ENCODE results near the gene UGT1A7. TPM values are rescaled to one million over a fixed set of nuclear protein-coding genes. Genes with fewer than 3 reads are reported as not detected.

Gene UGT1A7
- polyA plus RNA-seq, 1 donor (not counting 4 experiments of a cell fraction or from before 2014, with no cell fraction given): 0.87 TPM

DNA sequence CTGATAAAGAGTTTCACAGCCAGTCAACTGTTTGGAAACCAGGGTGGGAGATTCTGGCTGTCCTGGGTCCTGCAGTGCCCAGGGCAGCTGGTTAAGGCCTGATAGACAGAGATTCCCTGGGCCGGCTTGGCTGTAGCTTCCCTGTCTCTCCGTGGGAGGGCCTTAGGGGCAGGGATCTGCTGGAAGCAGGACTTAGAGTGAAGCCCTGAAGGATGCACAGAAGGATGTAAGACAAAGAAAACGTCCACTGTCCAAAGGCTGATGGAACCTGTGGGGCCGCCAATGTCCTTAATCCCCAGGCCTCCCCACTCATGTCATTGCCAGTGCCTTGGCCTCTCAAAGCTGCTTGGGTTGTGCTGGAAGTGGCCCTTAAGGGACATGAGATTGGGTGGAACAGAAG, 129.4 kb downstream of the UGT1A7 start:
- H2AFZ ChIP-seq (ENCODE audit: control insufficient read depth, low read length): no peak overlapping the region
- no peak for TF ChIP-seq EZH2 (IDR thresholded peaks at IDR 0.05; ENCODE audit: low read length)
- TF ChIP-seq, protein P1, sequence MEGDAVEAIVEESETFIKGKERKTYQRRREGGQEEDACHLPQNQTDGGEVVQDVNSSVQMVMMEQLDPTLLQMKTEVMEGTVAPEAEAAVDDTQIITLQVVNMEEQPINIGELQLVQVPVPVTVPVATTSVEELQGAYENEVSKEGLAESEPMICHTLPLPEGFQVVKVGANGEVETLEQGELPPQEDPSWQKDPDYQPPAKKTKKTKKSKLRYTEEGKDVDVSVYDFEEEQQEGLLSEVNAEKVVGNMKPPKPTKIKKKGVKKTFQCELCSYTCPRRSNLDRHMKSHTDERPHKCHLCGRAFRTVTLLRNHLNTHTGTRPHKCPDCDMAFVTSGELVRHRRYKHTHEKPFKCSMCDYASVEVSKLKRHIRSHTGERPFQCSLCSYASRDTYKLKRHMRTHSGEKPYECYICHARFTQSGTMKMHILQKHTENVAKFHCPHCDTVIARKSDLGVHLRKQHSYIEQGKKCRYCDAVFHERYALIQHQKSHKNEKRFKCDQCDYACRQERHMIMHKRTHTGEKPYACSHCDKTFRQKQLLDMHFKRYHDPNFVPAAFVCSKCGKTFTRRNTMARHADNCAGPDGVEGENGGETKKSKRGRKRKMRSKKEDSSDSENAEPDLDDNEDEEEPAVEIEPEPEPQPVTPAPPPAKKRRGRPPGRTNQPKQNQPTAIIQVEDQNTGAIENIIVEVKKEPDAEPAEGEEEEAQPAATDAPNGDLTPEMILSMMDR (optimal IDR thresholded peaks at IDR 0.05 in 1 of 3, IDR thresholded peaks at IDR 0.05 in 1 of 3, conservative IDR thresholded peaks at IDR 0.05 in 1 of 3; ENCODE audit: extremely low read depth in 1 of 3, insufficient read depth in 2 of 3, low read length in 3 of 3): no peak
- dilution Hi-C loops (cut with MboI; ENCODE audit: extremely low pct_ligation_motif_present, low sequenced_read_pairs): no loop called here
- peaks cover 8% of the 10 kb centered on the region for H3K27me3 ChIP-seq (ENCODE audit: control insufficient read depth, extremely low read depth, insufficient read depth, low read length)
- no peak overlapping the region for H3K4me2 ChIP-seq (ENCODE audit: control insufficient read depth, extremely low read depth, insufficient read depth, low read depth, low read length)
- no peak overlapping the region for H3K4me3 ChIP-seq (ENCODE audit: control insufficient read depth in 2 of 3, extremely low read depth in 1 of 3, insufficient read depth in 2 of 3, low read depth in 1 of 3, low read length in 3 of 3)
- H3K36me3 ChIP-seq (ENCODE audit: control insufficient read depth in 2 of 2, extremely low read depth in 1 of 2, insufficient read depth in 2 of 2, low read length in 2 of 2): no peaks in the 10 kb centered on the region
- H4K20me1 ChIP-seq (ENCODE audit: control insufficient read depth, extremely low read depth, insufficient read depth, low read length): no peaks in the 10 kb centered on the region
- H3K4me1 ChIP-seq (ENCODE audit: control insufficient read depth, extremely low read depth, insufficient read depth, low read length): no peaks in the 10 kb centered on the region
- no peak for DNase-seq (ENCODE audit: low read depth, low spot score)
- H3K9me3 ChIP-seq (ENCODE audit: control insufficient read depth, low read depth, low read length): no peaks in the 10 kb centered on the region
- H3K9me1 ChIP-seq (ENCODE audit: control insufficient read depth, extremely low read depth, insufficient read depth, low read length): no peaks in the 10 kb centered on the region
- no peak overlapping the region for H3K9ac ChIP-seq (ENCODE audit: control insufficient read depth, extremely low read depth, insufficient read depth, low read length)
- H3K27ac ChIP-seq (ENCODE audit: control insufficient read depth, insufficient read depth, low read length): no peak overlapping the region
- no peaks in the 10 kb centered on the region for H3K79me2 ChIP-seq (ENCODE audit: control insufficient read depth, insufficient read depth, low read length)
- no peak for FAIRE-seq

DNA sequence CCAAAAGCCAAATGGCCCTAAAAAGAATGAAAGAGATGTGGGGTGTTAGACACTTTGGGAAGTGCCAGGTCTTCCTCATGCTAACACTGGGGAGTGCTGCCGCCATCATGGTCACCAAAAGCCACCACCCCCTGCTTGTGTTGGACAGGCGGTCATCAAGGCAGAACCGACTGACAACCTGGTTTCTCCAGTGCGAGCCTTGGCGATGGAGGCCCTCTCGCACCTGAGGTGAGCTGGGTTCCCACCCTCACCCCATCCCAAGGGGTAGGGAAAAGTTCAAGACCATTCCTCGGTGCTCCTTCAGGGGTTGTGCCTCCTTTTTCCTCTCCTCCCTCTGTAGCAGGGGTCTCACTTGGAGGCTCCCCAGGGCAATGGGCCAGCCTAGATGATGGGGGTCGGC, 130.0 kb downstream of the UGT1A7 start:
- no peaks in the 10 kb centered on the region for H3K9me3 ChIP-seq (ENCODE audit: control insufficient read depth, low read depth, low read length)
- H2AFZ ChIP-seq (ENCODE audit: control insufficient read depth, low read length): no peak overlapping the region
- H3K9ac ChIP-seq (ENCODE audit: control insufficient read depth, extremely low read depth, insufficient read depth, low read length): no peak overlapping the region
- H3K4me1 ChIP-seq (ENCODE audit: control insufficient read depth, extremely low read depth, insufficient read depth, low read length): no peaks in the 10 kb centered on the region
- no peak for FAIRE-seq
- dilution Hi-C loops (cut with MboI; ENCODE audit: extremely low pct_ligation_motif_present, low sequenced_read_pairs): no loop called here
- no peaks in the 10 kb centered on the region for H3K36me3 ChIP-seq (ENCODE audit: control insufficient read depth in 2 of 2, extremely low read depth in 1 of 2, insufficient read depth in 2 of 2, low read length in 2 of 2)
- H3K4me2 ChIP-seq (ENCODE audit: control insufficient read depth, extremely low read depth, insufficient read depth, low read depth, low read length): no peak overlapping the region
- DNase-seq (ENCODE audit: low read depth, low spot score): no peak
- H3K79me2 ChIP-seq (ENCODE audit: control insufficient read depth, insufficient read depth, low read length): no peaks in the 10 kb centered on the region
- H3K27ac ChIP-seq (ENCODE audit: control insufficient read depth, insufficient read depth, low read length): no peak overlapping the region
- peaks cover 8% of the 10 kb centered on the region for H3K27me3 ChIP-seq (ENCODE audit: control insufficient read depth, extremely low read depth, insufficient read depth, low read length)
- no peak overlapping the region for H3K4me3 ChIP-seq (ENCODE audit: control insufficient read depth in 2 of 3, extremely low read depth in 1 of 3, insufficient read depth in 2 of 3, low read depth in 1 of 3, low read length in 3 of 3)
- no peaks in the 10 kb centered on the region for H4K20me1 ChIP-seq (ENCODE audit: control insufficient read depth, extremely low read depth, insufficient read depth, low read length)
- TF ChIP-seq EZH2 (IDR thresholded peaks at IDR 0.05; ENCODE audit: low read length): no peak
- TF ChIP-seq, protein P1 (optimal IDR thresholded peaks at IDR 0.05 in 1 of 3, IDR thresholded peaks at IDR 0.05 in 1 of 3, conservative IDR thresholded peaks at IDR 0.05 in 1 of 3; ENCODE audit: extremely low read depth in 1 of 3, insufficient read depth in 2 of 3, low read length in 3 of 3): no peak
- no peaks in the 10 kb centered on the region for H3K9me1 ChIP-seq (ENCODE audit: control insufficient read depth, extremely low read depth, insufficient read depth, low read length)
